VCaP (cell line): Measurements from ENCODE around the gene LARGE1.

ENCODE experiments used
- H3K27ac ChIP-seq: fragments of 450-650 bp; 2 replicates; pipeline ENCODE4 v1.5.1; 2017
- TF ChIP-seq, protein P1 (sequence below): fragments of 450-650 bp; conservative IDR thresholded peaks from 2 replicates; pipeline ENCODE4 v1.5.1; 2017; ENCODE audit warnings: mild to moderate bottlenecking, moderate library complexity

LARGE1 gene

DNA sequence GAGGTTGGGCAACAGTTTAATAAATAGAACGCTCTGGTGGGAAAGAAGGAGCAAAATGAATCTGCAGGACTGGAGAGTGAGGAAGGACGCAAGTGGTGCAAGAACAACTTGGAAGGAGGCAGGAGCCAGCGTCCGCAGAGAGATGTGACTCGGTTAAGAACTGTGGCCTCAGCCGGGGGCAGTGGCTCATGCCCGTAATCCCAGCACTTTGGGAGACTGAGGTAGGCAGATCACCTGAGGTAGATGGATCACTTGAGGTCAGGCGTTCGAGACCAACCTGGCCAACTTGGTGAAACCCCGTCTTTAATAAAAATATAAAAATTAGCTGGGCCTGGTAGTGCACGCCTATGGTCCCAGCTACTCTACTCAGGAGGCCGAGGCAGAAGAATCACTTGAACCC is 319.7 kb downstream of the LARGE1 start:
- TF ChIP-seq, protein P1, sequence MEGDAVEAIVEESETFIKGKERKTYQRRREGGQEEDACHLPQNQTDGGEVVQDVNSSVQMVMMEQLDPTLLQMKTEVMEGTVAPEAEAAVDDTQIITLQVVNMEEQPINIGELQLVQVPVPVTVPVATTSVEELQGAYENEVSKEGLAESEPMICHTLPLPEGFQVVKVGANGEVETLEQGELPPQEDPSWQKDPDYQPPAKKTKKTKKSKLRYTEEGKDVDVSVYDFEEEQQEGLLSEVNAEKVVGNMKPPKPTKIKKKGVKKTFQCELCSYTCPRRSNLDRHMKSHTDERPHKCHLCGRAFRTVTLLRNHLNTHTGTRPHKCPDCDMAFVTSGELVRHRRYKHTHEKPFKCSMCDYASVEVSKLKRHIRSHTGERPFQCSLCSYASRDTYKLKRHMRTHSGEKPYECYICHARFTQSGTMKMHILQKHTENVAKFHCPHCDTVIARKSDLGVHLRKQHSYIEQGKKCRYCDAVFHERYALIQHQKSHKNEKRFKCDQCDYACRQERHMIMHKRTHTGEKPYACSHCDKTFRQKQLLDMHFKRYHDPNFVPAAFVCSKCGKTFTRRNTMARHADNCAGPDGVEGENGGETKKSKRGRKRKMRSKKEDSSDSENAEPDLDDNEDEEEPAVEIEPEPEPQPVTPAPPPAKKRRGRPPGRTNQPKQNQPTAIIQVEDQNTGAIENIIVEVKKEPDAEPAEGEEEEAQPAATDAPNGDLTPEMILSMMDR, result no peak

DNA sequence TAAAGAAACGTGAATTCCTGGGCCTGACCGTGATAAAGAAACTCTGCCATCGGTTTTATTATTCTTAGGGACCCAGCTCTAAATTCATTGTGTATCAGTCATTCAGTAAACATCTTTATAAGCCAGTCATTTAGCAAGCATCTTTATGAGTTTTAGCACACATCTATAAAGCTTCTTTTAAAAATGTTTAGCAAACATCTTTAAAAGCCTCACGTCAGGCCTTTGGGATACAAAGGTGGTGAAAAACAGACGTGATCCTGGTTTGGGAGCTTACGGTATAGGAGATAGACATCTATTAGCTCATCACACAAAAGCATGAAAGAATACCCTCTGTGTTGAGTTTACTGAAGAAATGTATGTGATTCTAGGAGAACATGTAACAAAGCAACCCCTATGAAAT is 320.2 kb downstream of the LARGE1 start:
- TF ChIP-seq, protein P1, result no peak
- H3K27ac ChIP-seq, result no peak overlapping the region

More for the DNA sequence above, 319.7 kb downstream of the LARGE1 start:
- no peak overlapping the region for H3K27ac ChIP-seq

DNA sequence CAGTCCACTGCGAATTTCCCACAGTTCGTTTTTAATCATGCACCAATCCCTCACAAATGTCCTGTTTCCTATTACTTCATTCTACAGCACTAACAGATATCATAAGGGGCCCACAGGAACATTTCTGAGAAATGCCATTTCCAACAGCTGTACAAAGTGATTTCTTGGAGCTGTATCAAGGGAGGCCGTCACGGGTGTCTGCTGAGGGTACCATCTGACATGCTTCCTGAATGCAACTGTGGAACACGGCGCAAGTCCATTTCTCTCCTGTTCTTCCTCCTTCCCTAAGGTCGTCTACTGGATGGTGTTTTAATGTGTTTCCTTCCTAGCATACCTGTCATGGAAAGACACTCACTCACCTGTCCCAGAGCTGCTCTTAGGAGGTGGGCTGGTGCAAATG is 320.7 kb downstream of the LARGE1 start:
- H3K27ac ChIP-seq, result no peak overlapping the region
- TF ChIP-seq, protein P1, result no peak

DNA sequence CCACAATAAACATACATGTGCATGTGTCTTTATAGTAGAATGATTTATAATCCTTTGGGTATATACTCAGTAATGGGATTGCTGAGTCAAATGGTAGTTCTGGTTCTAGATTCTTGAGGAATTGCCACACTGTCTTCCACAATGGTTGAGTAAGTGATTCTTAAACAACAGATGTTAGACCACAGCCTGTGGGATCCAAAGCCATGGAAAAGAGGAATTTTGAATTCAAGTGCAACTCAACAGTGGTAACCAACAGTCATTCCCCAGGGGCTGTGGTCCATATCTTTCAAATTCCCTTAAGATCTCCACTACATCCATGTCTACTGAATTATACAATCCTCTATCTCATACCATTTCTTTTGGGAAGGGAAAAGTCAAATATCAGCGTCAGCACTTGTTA is 321.5 kb downstream of the LARGE1 start:
- H3K27ac ChIP-seq, result no peak overlapping the region
- TF ChIP-seq, protein P1, result no peak

DNA sequence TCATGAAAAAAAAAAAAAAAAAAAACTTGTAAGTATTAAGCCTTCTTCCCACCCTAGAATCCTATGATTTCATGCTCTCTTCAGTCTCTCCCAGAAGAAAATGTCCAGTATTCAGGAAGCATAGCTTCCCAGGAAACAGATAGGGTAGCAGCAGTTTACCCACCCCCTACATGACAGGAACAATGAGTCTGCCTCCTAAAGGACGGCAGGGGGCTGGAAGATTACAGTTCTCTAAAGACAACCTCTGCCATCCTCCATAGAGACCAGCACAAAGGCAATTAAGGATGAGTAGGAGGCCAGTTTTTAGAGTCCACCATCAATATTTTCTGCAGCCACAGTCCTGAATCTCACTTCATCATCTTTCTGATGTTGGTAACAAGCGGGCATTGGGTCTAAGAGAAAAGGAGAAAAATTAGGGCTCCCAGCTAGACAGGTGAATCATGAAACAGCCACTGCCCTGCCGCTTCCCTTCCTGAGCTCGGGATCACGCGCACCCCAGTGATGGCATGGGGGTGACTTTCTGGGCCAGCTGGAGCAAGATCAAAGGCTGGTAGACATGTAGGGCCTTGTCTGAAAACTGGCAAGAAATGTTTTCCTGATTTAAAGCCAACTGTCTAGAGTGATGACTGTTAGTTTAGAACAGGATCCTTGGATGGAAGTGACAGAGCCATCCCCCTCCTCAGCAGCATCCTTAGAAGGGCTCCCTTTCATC is 322.8 kb downstream of the LARGE1 start:
- TF ChIP-seq, protein P1, result no peak
- no peak overlapping the region for H3K27ac ChIP-seq

DNA sequence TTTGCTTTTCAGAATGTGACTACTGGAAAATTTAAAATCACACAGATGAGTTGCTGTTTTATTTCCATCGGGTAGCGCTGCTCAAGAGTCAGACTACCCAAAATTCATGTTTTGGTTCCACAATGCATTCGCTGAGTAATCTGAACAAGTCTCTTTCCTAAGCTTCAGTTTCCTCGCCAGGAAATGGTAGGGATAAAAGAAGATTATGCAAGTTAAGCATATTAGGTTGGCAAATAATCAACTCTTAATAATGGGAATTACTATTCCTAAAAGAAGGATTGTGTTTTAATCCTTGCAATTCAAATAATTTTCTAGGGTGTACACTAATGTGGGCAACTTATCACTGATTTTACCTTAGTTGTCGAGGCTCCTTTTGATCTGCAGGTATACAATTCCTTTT is 326.5 kb downstream of the LARGE1 start:
- H3K27ac ChIP-seq, result no peak overlapping the region
- TF ChIP-seq, protein P1, result no peak

DNA sequence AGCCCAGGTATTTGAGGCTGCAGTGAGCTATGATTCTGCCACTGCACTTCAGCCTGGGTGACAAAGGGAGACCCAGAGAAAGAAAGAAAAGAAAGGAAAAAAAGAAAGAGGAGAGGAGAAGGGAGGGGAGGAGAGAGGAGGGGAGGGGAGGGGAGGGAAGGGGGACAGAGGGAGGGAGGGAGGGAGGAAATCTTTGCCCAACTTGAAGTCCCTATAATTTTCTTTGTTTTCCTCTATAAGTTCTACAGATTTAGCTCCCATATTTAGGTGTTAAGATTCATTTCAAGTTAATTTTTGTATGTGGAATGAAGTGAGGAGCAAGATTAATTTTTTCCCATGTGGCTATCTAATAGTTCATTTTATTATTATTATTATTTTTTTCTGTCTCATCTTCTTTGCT is 328.3 kb downstream of the LARGE1 start:
- H3K27ac ChIP-seq, result no peak overlapping the region
- TF ChIP-seq, protein P1, result no peak
